ENCODE data around the gene PRR5. TPM values are rescaled to one million over a fixed set of nuclear protein-coding genes. Genes with fewer than 3 reads are reported as not detected.

Gene PRR5
- total RNA-seq, 1 donor from 2014 or later: 14.0 TPM

- DNase-seq (ENCODE audit: low read depth) (no peak), FAIRE-seq (peak; percentile 13)
- TF ChIP-seq, protein P1, sequence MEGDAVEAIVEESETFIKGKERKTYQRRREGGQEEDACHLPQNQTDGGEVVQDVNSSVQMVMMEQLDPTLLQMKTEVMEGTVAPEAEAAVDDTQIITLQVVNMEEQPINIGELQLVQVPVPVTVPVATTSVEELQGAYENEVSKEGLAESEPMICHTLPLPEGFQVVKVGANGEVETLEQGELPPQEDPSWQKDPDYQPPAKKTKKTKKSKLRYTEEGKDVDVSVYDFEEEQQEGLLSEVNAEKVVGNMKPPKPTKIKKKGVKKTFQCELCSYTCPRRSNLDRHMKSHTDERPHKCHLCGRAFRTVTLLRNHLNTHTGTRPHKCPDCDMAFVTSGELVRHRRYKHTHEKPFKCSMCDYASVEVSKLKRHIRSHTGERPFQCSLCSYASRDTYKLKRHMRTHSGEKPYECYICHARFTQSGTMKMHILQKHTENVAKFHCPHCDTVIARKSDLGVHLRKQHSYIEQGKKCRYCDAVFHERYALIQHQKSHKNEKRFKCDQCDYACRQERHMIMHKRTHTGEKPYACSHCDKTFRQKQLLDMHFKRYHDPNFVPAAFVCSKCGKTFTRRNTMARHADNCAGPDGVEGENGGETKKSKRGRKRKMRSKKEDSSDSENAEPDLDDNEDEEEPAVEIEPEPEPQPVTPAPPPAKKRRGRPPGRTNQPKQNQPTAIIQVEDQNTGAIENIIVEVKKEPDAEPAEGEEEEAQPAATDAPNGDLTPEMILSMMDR (IDR thresholded peaks at IDR 0.05; ENCODE audit: insufficient read depth, low read length, severe bottlenecking): no peak
- no peaks in the 10 kb centered on the region for H3K36me3 ChIP-seq (ENCODE audit: control insufficient read depth, insufficient read depth, low read length)
- no peaks in the 10 kb centered on the region for H3K27me3 ChIP-seq (ENCODE audit: control insufficient read depth, insufficient read depth, low read length)
- no peak overlapping the region for H3K4me3 ChIP-seq (ENCODE audit: low read depth, low read length)
These were observed 19.3 kb upstream of the PRR5 start for GRCh38 chr22:44682556-44683168.

DNA sequence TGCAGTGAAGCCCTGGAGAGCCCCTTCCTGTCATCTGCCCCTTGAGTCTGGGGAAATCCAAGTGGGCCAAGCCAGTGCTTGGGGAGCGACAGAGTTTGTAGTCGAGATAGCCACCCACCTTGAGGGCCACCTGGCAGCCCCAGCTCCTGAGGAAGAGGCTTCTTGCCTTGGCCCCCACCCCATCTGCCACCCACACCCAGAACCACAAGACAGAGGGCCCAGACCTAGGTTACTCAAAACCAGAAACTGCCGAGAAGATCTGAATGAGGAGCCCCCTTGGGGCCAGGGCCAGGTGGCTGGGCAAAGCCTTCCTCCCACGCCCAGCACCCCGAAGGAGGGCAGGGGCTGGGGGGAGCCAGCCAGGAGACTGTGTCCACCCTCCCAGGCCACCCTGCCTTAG, 18.8 kb upstream of the PRR5 start:
- Histone ChIP-seq H3K27me3 (ENCODE audit: control insufficient read depth, insufficient read depth, low read length) (no peaks in the 10 kb centered on the region), H3K36me3 (ENCODE audit: control insufficient read depth, insufficient read depth, low read length) (no peaks in the 10 kb centered on the region), H3K4me3 (ENCODE audit: low read depth, low read length) (no peak overlapping the region)
- TF ChIP-seq, protein P1 (IDR thresholded peaks at IDR 0.05; ENCODE audit: insufficient read depth, low read length, severe bottlenecking): no peak
- DNase-seq (ENCODE audit: low read depth) (no peak), FAIRE-seq (no peak)

DNA sequence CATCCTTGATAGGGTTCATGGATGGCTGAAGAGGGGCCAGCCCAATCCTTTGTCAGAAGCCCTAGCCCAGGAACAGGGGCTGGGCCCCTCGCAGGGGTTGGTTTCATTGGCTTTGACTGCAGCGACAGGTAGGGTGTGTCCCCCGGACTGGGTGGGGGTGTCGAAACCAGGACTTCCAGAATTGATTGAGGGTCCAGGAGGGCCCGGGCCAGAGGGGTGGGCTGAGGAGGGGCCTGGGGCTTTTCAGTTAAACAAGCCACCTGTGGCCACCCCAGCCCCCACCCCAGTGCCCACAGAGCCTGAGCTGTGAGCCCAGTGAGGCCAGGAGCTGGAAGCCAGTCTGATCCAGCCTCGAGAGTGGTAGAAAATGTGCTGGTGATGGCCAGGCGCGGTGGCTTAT, 18.1 kb upstream of the PRR5 start:
- TF ChIP-seq, protein P1 (IDR thresholded peaks at IDR 0.05; ENCODE audit: insufficient read depth, low read length, severe bottlenecking): no peak
- Histone ChIP-seq H3K4me3 (ENCODE audit: low read depth, low read length) (no peak overlapping the region), H3K36me3 (ENCODE audit: control insufficient read depth, insufficient read depth, low read length) (no peaks in the 10 kb centered on the region), H3K27me3 (ENCODE audit: control insufficient read depth, insufficient read depth, low read length) (no peaks in the 10 kb centered on the region)
- DNase-seq (ENCODE audit: low read depth): no peak
- no peak for FAIRE-seq

DNA sequence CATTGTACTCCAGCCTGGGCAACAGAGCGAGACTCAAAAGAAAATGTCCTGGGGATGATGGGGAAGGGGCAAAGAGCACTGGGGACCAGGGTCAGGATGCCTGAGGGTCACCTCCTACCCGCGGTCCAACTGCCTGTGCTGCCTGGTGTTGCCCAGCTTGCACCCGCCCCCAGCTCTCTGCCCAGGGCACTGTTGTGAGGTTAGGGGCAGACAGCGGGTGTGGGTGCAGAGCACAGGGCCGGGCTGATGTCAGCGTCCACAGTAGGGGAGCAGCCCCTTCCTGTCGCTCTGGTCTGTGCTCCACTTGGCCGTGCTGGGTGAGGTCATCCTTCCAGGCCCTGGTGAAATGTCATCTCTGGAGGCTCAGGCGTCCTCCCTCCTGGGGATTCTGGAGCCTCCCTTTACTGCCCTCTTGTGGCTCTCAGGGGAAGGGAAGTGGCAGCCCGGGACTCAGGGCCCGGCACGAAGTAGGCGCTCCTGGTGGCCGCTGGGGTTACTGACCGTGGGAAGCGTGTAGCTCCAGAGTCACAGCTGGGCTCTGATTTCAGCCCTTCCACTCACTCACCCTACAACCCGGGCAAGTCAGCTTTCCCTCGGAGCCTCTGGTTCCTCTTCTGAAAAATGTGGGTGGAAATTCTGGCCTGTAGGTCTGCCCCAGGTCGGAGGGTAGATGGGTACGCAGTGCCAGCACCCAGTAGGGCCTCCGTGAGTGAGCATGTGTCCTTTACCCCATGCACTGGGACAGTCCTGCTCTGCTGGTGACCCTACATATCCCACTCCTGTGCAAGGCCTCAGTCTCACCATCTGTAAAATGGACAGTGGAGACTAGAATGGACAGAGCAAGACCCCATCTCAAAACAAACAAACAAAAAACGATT, 17.3 kb upstream of the PRR5 start:
- no peak overlapping the region for H3K4me3 ChIP-seq (ENCODE audit: low read depth, low read length)
- FAIRE-seq: peak; percentile 70
- TF ChIP-seq, protein P1 (IDR thresholded peaks at IDR 0.05; ENCODE audit: insufficient read depth, low read length, severe bottlenecking): peak; percentile 96
- H3K36me3 ChIP-seq (ENCODE audit: control insufficient read depth, insufficient read depth, low read length): no peaks in the 10 kb centered on the region
- H3K27me3 ChIP-seq (ENCODE audit: control insufficient read depth, insufficient read depth, low read length): no peaks in the 10 kb centered on the region
- DNase-seq (ENCODE audit: low read depth): peak; percentile 85

DNA sequence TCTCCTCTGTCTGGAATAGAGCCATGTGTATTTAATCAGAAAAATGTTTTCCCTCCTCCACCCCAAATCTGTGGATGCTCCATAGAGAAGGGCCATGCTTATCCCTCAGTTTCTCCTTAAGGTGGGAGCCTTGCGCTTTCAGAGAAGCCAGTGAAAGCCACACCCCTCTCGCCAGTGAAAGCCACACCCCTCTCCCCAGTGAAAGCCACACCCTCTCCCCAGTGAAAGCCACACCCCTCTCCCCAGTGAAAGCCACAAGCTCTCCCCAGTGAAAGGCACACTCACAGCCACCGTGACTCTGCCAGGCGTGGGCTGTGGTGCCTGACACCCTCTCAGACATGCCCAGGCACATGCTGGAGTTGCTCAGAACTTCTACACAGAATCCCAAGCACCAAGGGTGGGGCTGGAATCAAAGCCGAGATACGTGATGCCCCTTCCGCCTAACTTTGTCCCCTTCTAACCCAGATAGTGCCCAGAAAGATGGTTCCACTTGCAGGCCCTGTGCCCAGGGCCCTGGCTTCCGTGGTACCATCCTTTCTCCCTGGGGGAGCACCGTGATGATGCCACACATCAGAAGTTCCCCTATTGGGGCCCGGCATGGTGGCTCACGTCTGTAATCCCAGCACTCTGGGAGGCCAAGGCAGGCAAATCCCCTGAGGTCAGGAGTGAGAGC, 16.5 kb upstream of the PRR5 start:
- Histone ChIP-seq H3K4me3 (ENCODE audit: low read depth, low read length) (no peak overlapping the region), H3K27me3 (ENCODE audit: control insufficient read depth, insufficient read depth, low read length) (no peaks in the 10 kb centered on the region), H3K36me3 (ENCODE audit: control insufficient read depth, insufficient read depth, low read length) (no peaks in the 10 kb centered on the region)
- TF ChIP-seq, protein P1 (IDR thresholded peaks at IDR 0.05; ENCODE audit: insufficient read depth, low read length, severe bottlenecking): no peak
- DNase-seq (ENCODE audit: low read depth) (peak; percentile 95), FAIRE-seq (peak; percentile 99)

All from bronchial epithelial cell (primary cell).